Astrocyte of the spinal cord (primary cell): ENCODE results near the gene LSM6.

Experiments
- DNase-seq: peaks from one replicate; pipeline ENCODE4 v3.0.0; 2011; ENCODE audit warnings: low read depth, low spot score
- H3K4me3 ChIP-seq: 2 replicates; pipeline ENCODE4 v1.5.1; 2011; ENCODE audit warnings: low read depth, mild to moderate bottlenecking, low read length, moderate library complexity
- CTCF ChIP-seq: IDR thresholded peaks from 2 replicates; pipeline ENCODE4 v1.5.1; 2012; ENCODE audit warnings: low read depth, mild to moderate bottlenecking, low read length, inconsistent platforms
- in situ Hi-C: cut with HindIII; loops from 2 replicates; pipeline ENCODE4 v1.10.0; 2017; ENCODE audit warnings: low sequenced_read_pairs

The LSM6 gene

GRCh38 chr4:146222313-146222712 is 46.8 kb downstream of the LSM6 start:
- in situ Hi-C loops: no loop called here
- peak; percentile 42 for DNase-seq
- TF ChIP-seq CTCF: no peak
- H3K4me3 ChIP-seq: no peak overlapping the region

DNA sequence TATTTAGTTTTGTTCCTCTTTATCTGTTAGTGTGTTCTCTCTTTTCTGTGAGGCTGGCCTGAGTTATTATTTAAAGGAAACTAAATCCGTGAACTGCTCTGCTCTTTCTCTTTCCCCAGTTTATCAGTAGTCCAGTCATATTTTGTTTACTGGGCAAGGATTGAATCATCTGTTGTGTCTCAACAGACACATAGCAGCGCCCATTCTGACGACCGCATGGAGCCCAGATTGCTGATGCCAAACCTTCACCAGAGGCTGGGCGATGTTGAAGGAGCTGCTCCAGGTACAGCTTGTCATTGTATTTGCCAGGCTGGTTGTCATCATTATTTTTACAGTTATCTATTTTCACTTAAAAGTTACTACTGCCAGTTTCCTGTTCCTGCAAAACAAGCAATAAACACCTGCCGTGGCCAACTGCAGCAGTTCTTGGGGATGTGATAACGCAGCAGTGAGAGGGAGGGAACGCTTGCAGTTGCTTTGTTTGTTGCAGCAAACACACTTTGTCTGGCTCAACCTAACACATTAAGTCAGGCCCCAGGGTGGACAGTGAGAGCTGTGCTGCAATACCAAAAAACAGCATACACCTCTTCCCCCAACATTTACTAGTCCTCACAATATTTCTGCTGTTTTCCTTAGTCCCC is 48.9 kb downstream of the LSM6 start:
- no peak for DNase-seq
- in situ Hi-C loops: no loop called here
- no peak overlapping the region for H3K4me3 ChIP-seq
- no peak for TF ChIP-seq CTCF

DNA sequence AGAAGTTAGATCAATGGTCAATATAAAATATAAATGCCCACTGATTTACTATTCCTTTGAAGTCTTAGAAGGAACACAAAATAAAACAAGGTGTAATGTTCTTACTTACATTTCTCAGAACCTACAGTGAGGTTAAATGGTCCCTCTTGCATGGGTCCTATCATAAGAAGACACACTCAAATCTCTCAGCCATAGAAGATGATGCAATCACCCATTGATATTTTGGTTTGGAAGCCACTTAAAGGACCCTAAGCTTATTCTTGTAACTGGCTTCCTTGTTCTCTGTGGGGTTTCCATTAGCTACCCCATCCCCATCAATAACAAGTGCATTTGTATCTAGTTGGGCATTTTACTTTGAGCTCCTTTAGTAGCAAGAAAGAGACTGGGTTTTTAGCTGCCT is 53.9 kb downstream of the LSM6 start:
- DNase-seq: no peak
- no peak overlapping the region for H3K4me3 ChIP-seq
- in situ Hi-C loops: no loop called here
- TF ChIP-seq CTCF: no peak

DNA sequence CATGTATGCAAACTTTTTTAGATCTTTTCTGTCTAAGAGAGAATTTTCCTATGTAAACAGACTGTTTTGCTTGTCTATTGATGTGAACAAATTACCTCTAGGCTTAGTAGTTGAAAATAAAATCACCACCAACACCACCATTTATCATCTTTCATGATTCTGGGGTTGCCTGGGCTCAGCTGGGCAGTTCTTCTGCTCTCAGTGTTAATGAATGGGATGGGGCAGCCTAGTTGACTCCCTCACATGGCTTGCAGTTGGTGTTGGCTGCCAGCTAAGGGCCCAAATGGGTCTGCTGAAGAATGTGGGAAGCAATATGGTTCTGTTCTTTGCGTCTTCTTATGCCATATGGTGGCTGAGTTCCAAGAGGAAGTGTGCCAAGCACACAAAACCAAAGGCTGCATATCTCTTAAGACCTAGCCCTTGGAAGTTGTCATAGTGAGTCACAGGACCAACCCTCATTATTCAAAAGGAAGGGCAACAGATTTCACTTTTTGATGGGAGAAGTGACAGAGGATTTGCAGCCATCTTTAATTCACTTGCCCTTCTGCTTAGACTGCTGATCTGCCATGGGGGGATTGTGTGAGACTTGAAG is 56.7 kb downstream of the LSM6 start:
- in situ Hi-C loops: no loop called here
- no peak overlapping the region for H3K4me3 ChIP-seq

DNA sequence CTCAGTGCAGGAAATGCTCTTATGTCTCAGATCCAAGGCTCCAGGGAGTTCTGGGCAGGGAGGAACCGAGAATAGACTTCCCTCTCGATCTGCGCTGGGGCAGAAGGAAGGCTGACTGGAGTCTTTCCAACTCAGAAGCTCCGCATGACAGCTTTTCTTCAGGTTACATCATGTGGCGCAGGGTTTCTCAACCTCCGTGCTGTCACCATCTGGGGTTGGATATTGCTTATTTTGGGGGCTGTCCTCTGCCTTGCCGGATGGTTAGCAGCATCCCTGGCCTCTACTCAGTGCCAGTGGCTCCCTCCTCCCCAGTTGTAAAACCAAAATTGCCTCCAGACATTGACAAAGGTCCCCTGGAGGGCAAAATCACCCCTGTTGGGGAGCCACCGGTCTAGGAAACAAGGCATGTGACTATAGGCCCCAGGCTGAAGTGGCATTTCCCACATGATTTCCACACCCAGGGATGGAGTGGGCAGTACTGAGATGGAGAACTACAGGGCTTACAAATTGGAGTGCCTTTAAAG is 60.2 kb downstream of the LSM6 start:
- no peak overlapping the region for H3K4me3 ChIP-seq
- no peak for TF ChIP-seq CTCF
- DNase-seq: no peak
- in situ Hi-C loops: no loop called here

More for the DNA sequence above, 56.7 kb downstream of the LSM6 start:
- no peak for TF ChIP-seq CTCF
- no peak for DNase-seq

GRCh38 chr4:146236216-146236615 is 60.7 kb downstream of the LSM6 start:
- in situ Hi-C loops: no loop called here
- TF ChIP-seq CTCF: no peak
- H3K4me3 ChIP-seq: no peak overlapping the region
- DNase-seq: no peak
